SK-N-SH (cell line): ENCODE data around the gene SETD5. TPM values are rescaled to one million over a fixed set of nuclear protein-coding genes. Genes with fewer than 3 reads are reported as not detected.

ENCODE experiments used
- CTCF ChIA-PET: fragments of 300-600, 350-600 bp; formaldehyde crosslinking; extraction: SDS; loops from one replicate; lab custom pipeline; 2021; lab: Yijun Ruan, JAX
- POLR2A ChIA-PET: fragments of 350-600 bp; sonication (Branson Sonifier 250); formaldehyde crosslinking; extraction: SDS; loops from one replicate; lab custom pipeline; 2020; ENCODE audit warnings: antibody characterized with exemption, inconsistent platforms; lab: Yijun Ruan, JAX
- DNase-seq: peaks from one replicate; pipeline ENCODE4 v3.0.0; 2012
- H2AFZ ChIP-seq: fragments of 200-600 bp; sonication (generic); 2 replicates; pipeline ENCODE4 v1.8.1; 2016; ENCODE audit warnings: antibody characterized with exemption, mild to moderate bottlenecking, low read depth
- H3F3A ChIP-seq: fragments of 200-600 bp; sonication (generic); replicated peaks from 2 replicates; pipeline ENCODE3; 2016; ENCODE audit warnings: antibody characterized with exemption, mild to moderate bottlenecking; ENCODE audit not compliant: insufficient read depth
- H3K27ac ChIP-seq, 2 experiments: fragments of 200-500 bp in 1 of 2; fragments of 200-600 bp in 1 of 2; sonication (Bioruptor generic) in 1 of 2; sonication (generic), shearing (Covaris generic) in 1 of 2; 2 replicates each; pipeline versions ENCODE4 v1.5.1 to v1.6.1; 2014 to 2016; ENCODE audit warnings: low read depth in 2 of 2, inconsistent platforms in 1 of 2, low read length in 1 of 2, mild to moderate bottlenecking in 1 of 2, mixed read lengths in 1 of 2
- H3K27me3 ChIP-seq: fragments of 200-600 bp; sonication (generic), shearing (Covaris generic); 2 replicates; pipeline ENCODE4 v1.6.1; 2016; ENCODE audit warnings: mixed run types; ENCODE audit not compliant: insufficient read depth
- H3K36me3 ChIP-seq, 2 experiments: fragments of 200-500 bp in 1 of 2; fragments of 200-600 bp in 1 of 2; sonication (Bioruptor generic) in 1 of 2; sonication (generic) in 1 of 2; replicated peaks in 1 of 2; 2 replicates each; pipeline versions ENCODE3 to v1.5.1; 2014 to 2016; ENCODE audit warnings: low read length in 1 of 2, mild to moderate bottlenecking in 1 of 2; ENCODE audit not compliant: insufficient read depth in 2 of 2, control insufficient read depth in 1 of 2
- H3K4me1 ChIP-seq, 2 experiments: fragments of 200-500 bp in 1 of 2; fragments of 200-600 bp in 1 of 2; sonication (Bioruptor generic) in 1 of 2; sonication (generic), shearing (Covaris generic) in 1 of 2; 2 replicates each; pipeline versions ENCODE4 v1.5.1 to v1.6.1; 2014 to 2016; ENCODE audit warnings: low read depth in 1 of 2, low read length in 1 of 2, mixed run types in 1 of 2; ENCODE audit not compliant: insufficient read depth in 2 of 2, control insufficient read depth in 1 of 2
- H3K4me2 ChIP-seq: fragments of 200-600 bp; sonication (generic), shearing (Covaris generic); 2 replicates; pipeline ENCODE4 v1.6.1; 2017; ENCODE audit warnings: mixed run types
- H3K4me3 ChIP-seq, 2 experiments: fragments of 200-500 bp in 1 of 2; fragments of 200-600 bp in 1 of 2; sonication (Bioruptor generic) in 1 of 2; sonication (generic), shearing (Covaris generic) in 1 of 2; 2 replicates each; pipeline versions ENCODE4 v1.5.1 to v1.8.1; 2014 to 2016; ENCODE audit warnings: low read depth in 2 of 2, inconsistent platforms in 1 of 2, low read length in 1 of 2, mild to moderate bottlenecking in 1 of 2, mixed read lengths in 1 of 2, moderate library complexity in 1 of 2
- H3K79me2 ChIP-seq: fragments of 200-600 bp; sonication (generic); 2 replicates; pipeline ENCODE4 v1.8.1; 2017; ENCODE audit warnings: mild to moderate bottlenecking; ENCODE audit not compliant: insufficient read depth
- H3K9ac ChIP-seq: fragments of 200-600 bp; sonication (generic); 2 replicates; pipeline ENCODE4 v1.6.1; 2017; ENCODE audit warnings: mixed run types
- H3K9me2 ChIP-seq: fragments of 200-600 bp; sonication (generic); 2 replicates; pipeline ENCODE4 v1.6.1; 2017; ENCODE audit warnings: mixed run types
- H3K9me3 ChIP-seq: fragments of 200-600 bp; sonication (generic); 2 replicates; pipeline ENCODE4 v1.6.1; 2017; ENCODE audit warnings: mixed run types, mild to moderate bottlenecking, moderate library complexity
- H4K20me1 ChIP-seq: fragments of 200-600 bp; sonication (generic); 2 replicates; pipeline ENCODE4 v1.6.1; 2017; ENCODE audit warnings: mild to moderate bottlenecking, mixed run types; ENCODE audit not compliant: insufficient read depth
- ELF1 ChIP-seq: IDR thresholded peaks from 2 replicates; pipeline ENCODE4 v1.4.0; 2012
- EZH2phosphoT487 ChIP-seq: fragments of 200-600 bp; sonication (generic); IDR thresholded peaks from 2 replicates; pipeline ENCODE4 v1.6.1; 2017; ENCODE audit warnings: low read depth, mixed run types, mild to moderate bottlenecking, antibody characterized with exemption, moderate library complexity, borderline replicate concordance
- FOSL2 ChIP-seq: IDR thresholded peaks from 2 replicates; pipeline ENCODE4 v1.4.0; 2012; ENCODE audit warnings: low read depth, mild to moderate bottlenecking, moderate library complexity, borderline replicate concordance
- FOXJ3 ChIP-seq: sonication (generic); formaldehyde crosslinking; IDR thresholded peaks from 2 replicates; pipeline ENCODE4 v1.5.1; 2020; ENCODE audit warnings: mild to moderate bottlenecking, missing genetic modification reagents
- FOXM1 ChIP-seq: IDR thresholded peaks from 2 replicates; pipeline ENCODE4 v1.4.0; 2012; ENCODE audit warnings: low read depth, mild to moderate bottlenecking
- GATA2 ChIP-seq: sonication (generic); formaldehyde crosslinking; IDR thresholded peaks from 2 replicates; pipeline ENCODE4 v1.5.0; 2020; ENCODE audit warnings: mild to moderate bottlenecking, missing genetic modification reagents
- MXI1 ChIP-seq: IDR thresholded peaks from 2 replicates; pipeline ENCODE4 v1.6.1; 2012; ENCODE audit warnings: mild to moderate bottlenecking, low read depth, low read length, improper control_type of control experiment
- SIN3A ChIP-seq: IDR thresholded peaks from 2 replicates; pipeline ENCODE4 v1.6.1; 2012; ENCODE audit warnings: low read depth, mild to moderate bottlenecking, low read length, moderate library complexity, borderline replicate concordance
- TCF12 ChIP-seq: IDR thresholded peaks from 2 replicates; pipeline ENCODE4 v1.4.0; 2012
- YY1 ChIP-seq: IDR thresholded peaks from 2 replicates; pipeline ENCODE4 v1.4.0; 2012; ENCODE audit warnings: low read depth, mild to moderate bottlenecking
- WGBS: methylation state at CpG from one replicate; pipeline ENCODE4 v1.1.6; 2017; ENCODE audit warnings: low lambda C conversion rate; 5-methylcytosine and 5-hydroxymethylcytosine counted together
- polyA plus RNA-seq, 3 experiments: library from polyadenylated mRNA; depleted of rRNA; stranded (reverse); fragments of >200 nt; gene quantifications; 2 replicates each; pipeline ENCODE4 v1.2.3, GENCODE V29; 2012
- TF ChIP-seq, protein P1 (sequence below): fragments of 150-350 bp; IDR thresholded peaks from 2 replicates; pipeline ENCODE4 v1.6.1; 2017; ENCODE audit warnings: antibody characterized with exemption, low read length, low read depth, borderline replicate concordance
- TF ChIP-seq, protein P2 (sequence below): IDR thresholded peaks from 2 replicates; pipeline ENCODE4 v1.4.0; 2012; ENCODE audit warnings: low read depth, borderline replicate concordance

The SETD5 gene
- polyA plus RNA-seq, 1 of the 3 experiments (the other 2 are of a cell fraction): 32.3 TPM

DNA sequence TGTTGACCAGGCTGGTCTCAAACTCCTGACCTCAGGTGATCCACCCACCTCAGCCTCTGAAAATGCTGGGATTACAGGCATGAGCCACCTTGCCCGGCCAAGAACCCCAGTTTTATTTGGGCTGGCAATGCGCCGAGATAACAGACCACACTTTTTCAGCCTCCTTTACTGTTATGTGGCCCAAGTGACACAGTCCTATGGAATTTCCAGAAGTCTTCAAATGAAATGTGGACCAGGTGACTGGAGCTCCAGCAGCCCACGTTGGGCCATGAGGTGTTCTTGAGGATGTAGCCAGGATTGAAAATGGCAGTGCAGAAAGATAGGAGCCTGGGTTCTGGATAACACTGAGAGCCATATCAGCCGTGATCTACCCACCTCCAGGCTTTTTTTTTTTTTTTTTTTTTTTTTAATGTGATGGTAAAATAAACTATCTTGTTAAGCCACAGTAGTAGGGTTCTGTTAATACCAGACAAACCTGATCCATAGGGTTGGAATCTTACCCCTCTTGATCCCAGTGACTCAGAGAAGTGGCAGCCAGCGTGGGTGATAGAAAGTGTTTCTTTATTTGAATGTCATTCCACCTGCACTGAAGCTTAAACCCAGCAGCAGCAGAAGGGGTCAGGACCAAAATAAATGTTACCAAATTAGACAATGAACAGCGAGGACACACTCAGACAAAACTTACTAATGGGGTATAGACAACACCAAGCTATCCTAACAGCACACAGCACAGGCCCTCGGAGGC lies 100.6 kb downstream of the SETD5 start:
- H3K4me1 ChIP-seq: 0 out of 4 replicates have a peak, but pooled peaks cover 0 to 6% of the 10 kb centered on the region in 2 experiments
- H3K9me3 ChIP-seq: no peaks in the 10 kb centered on the region
- no peaks in the 10 kb centered on the region for H3K27me3 ChIP-seq
- H3K79me2 ChIP-seq: no peaks in the 10 kb centered on the region
- whole genome bisulfite sequencing: 81% methylated on average over 8 of the region's 8 CpGs
- no peak overlapping the region for H3K9ac ChIP-seq
- H3K27ac ChIP-seq: no peak overlapping the region
- no peaks in the 10 kb centered on the region for H3K36me3 ChIP-seq
- no peak overlapping the region for H3K4me2 ChIP-seq
- no peak for DNase-seq
- ChIA-PET POLR2A (no interaction called here), CTCF (interaction anchor here (1.8 to 2.2 kb wide), 2 partner anchors 145 to 229 kb away, joined by 4 to 5 read pairs; no protein-coding TSS in a partner anchor)
- TF ChIP-seq EZH2phosphoT487 (no peak), FOXJ3 (no peak), SIN3A (no peak), TCF12 (no peak), YY1 (no peak), FOSL2 (no peak), GATA2 (no peak), ELF1 (no peak), FOXM1 (no peak), MXI1 (no peak)
- TF ChIP-seq, protein P1, sequence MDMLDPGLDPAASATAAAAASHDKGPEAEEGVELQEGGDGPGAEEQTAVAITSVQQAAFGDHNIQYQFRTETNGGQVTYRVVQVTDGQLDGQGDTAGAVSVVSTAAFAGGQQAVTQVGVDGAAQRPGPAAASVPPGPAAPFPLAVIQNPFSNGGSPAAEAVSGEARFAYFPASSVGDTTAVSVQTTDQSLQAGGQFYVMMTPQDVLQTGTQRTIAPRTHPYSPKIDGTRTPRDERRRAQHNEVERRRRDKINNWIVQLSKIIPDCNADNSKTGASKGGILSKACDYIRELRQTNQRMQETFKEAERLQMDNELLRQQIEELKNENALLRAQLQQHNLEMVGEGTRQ: no peak
- TF ChIP-seq, protein P2, sequence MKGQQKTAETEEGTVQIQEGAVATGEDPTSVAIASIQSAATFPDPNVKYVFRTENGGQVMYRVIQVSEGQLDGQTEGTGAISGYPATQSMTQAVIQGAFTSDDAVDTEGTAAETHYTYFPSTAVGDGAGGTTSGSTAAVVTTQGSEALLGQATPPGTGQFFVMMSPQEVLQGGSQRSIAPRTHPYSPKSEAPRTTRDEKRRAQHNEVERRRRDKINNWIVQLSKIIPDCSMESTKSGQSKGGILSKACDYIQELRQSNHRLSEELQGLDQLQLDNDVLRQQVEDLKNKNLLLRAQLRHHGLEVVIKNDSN: no peak
- no peak overlapping the region for H2AFZ ChIP-seq
- no peak overlapping the region for H3K4me3 ChIP-seq
- H4K20me1 ChIP-seq: no peaks in the 10 kb centered on the region
- H3F3A ChIP-seq: peaks cover 4% of the 10 kb centered on the region
- H3K9me2 ChIP-seq: no peaks in the 10 kb centered on the region

DNA sequence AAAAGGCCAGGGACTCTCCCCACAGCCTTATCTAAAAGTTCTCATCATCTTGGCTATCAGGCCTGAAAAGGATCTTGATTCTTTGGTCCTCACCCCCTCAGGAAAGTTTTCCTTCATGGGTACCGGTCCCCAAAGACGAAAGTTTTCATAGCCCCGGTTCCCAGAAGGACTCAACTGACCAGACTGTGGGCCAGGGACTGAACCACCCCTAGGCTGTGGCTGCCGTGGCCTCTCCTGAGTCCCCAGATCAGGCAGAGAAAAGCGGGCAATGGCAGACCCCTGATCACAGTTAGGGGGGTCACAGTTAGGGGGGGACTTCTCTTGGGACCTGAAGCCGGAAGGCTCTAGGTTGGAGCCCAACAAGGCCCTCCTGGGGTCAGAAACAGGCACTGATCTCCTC lies 101.4 kb downstream of the SETD5 start:
- ChIA-PET CTCF (interaction anchor here (1.8 kb wide), 1 partner anchor 228 kb away, joined by 4 read pairs; no protein-coding TSS in a partner anchor), POLR2A (no interaction called here)
- Histone ChIP-seq H2AFZ (no peak overlapping the region), H3K9ac (no peak overlapping the region), H3K9me3 (no peaks in the 10 kb centered on the region), H3K27me3 (no peaks in the 10 kb centered on the region), H3K36me3 (no peaks in the 10 kb centered on the region), H3F3A (peaks cover 4% of the 10 kb centered on the region), H3K9me2 (no peaks in the 10 kb centered on the region), H3K4me1 (0 out of 4 replicates have a peak, but pooled peaks cover 0 to 6% of the 10 kb centered on the region in 2 experiments), H3K79me2 (no peaks in the 10 kb centered on the region), H3K4me2 (no peak overlapping the region), H3K27ac (no peak overlapping the region), H3K4me3 (no peak overlapping the region), H4K20me1 (no peaks in the 10 kb centered on the region)
- TF ChIP-seq FOXJ3: no peak
- no peak for TF ChIP-seq FOSL2
- WGBS: 87% methylated on average over 6 of the region's 6 CpGs
- no peak for DNase-seq
